GM23338 (cell line): Measurements from ENCODE around the gene BLZF1. TPM values are rescaled to one million over a fixed set of nuclear protein-coding genes. Genes with fewer than 3 reads are reported as not detected.

ENCODE experiments used
- CREB1 ChIP-seq: fragments of 250-450 bp; sonication (Bioruptor Pico); IDR thresholded peaks from 2 replicates; pipeline ENCODE4 v1.5.0; 2020; ENCODE audit warnings: low read depth, mild to moderate bottlenecking, moderate library complexity
- CTCF ChIP-seq, 2 experiments: fragments of 200-600 bp in 1 of 2; sonication (generic) in 1 of 2; conservative IDR thresholded peaks; 2 replicates each; pipeline versions ENCODE4 v1.5.1 to v1.6.1; 2016 to 2017; ENCODE audit warnings: antibody characterized with exemption in 2 of 2, low read depth in 2 of 2, mild to moderate bottlenecking in 2 of 2, moderate library complexity in 1 of 2
- ETS1 ChIP-seq: IDR thresholded peaks from 2 replicates; pipeline ENCODE4 v1.6.1; 2016; ENCODE audit warnings: antibody characterized with exemption
- JUNB ChIP-seq: IDR thresholded peaks from one replicate; pipeline ENCODE4 v1.6.1; 2016; ENCODE audit warnings: antibody characterized with exemption; ENCODE audit not compliant: unreplicated experiment
- NANOG ChIP-seq: IDR thresholded peaks from 2 replicates; pipeline ENCODE4 v1.6.1; 2016; ENCODE audit warnings: antibody characterized with exemption, borderline replicate concordance
- POLR2AphosphoS5 ChIP-seq: IDR thresholded peaks from 2 replicates; pipeline ENCODE4 v1.6.1; 2016; ENCODE audit warnings: antibody characterized with exemption, low read depth
- REST ChIP-seq: IDR thresholded peaks from one replicate; pipeline ENCODE4 v1.6.1; 2018; ENCODE audit warnings: antibody characterized with exemption; ENCODE audit not compliant: unreplicated experiment
- STAT1 ChIP-seq: IDR thresholded peaks from one replicate; pipeline ENCODE4 v1.6.1; 2016; ENCODE audit warnings: antibody characterized with exemption; ENCODE audit not compliant: unreplicated experiment
- ZNF331 ChIP-seq: fragments of 250-450 bp; sonication (Bioruptor Pico); IDR thresholded peaks from 2 replicates; pipeline ENCODE4 v1.5.0; 2020; ENCODE audit warnings: low read depth, mild to moderate bottlenecking, moderate library complexity
- ZNF462 ChIP-seq: fragments of 250-450 bp; sonication (Bioruptor Pico); IDR thresholded peaks from 2 replicates; pipeline ENCODE4 v1.5.0; 2020; ENCODE audit warnings: mild to moderate bottlenecking, moderate library complexity
- polyA plus RNA-seq: library from polyadenylated mRNA; unstranded; fragments of >200 nt; fragmentation: Nextera tagmentation; extraction: Ambion mirVana; gene quantifications from 2 replicates; pipeline ENCODE4 v1.2.1, GENCODE V29; 2016
- total RNA-seq: library from RNA; depleted of rRNA; stranded (reverse); fragments of >200 nt; shearing (Covaris generic); gene quantifications from 2 replicates; pipeline ENCODE4 v1.2.3, GENCODE V29; 2014

The BLZF1 gene
- total and polyA plus RNA-seq, 2 experiments from 2014 or later = 9.5 to 14.5 TPM

- TF ChIP-seq ZNF462 (CRISPR knock-in tag) = no peak
- TF ChIP-seq ZNF331 = no peak
- TF ChIP-seq ETS1 = no peak
- TF ChIP-seq POLR2AphosphoS5 = no peak
- no peak for TF ChIP-seq STAT1
- no peak for TF ChIP-seq CTCF (conservative IDR thresholded peaks at IDR 0.05; ENCODE audit: low read depth in 2 of 2)
- no peak for TF ChIP-seq CREB1 (CRISPR knock-in tag)
- no peak for TF ChIP-seq REST
- no peak for TF ChIP-seq NANOG
- no peak for TF ChIP-seq JUNB
Measured at GRCh38 chr1:169318536-169319244, 49.3 kb upstream of the BLZF1 start (continued).
